ENCODE results near the gene MDP1.

Gene MDP1

DNA sequence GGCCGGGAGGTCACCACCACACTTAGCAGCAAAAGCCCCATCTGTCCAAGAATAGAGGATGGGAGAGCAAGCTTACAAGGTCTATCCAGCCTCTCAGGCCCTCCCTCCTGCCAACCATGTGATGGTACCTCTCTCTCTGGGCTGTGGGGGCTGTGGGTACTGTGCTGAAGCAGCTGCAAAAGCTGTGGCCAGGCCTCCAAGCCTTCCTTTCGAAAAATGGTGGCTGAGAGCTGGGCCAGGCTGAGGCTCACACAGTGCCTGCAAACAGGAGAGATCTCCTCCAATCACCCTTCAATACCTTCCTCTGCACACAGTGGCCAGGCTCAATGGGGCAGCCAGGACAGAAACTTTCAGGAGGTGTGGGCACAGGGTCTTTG is 28.3 kb downstream of the MDP1 start:
- Histone ChIP-seq H3K4me3 (IDR thresholded peaks at IDR 0.05; ENCODE audit: insufficient read depth, low read depth, low read length) (no peak overlapping the region), H3K4me1 (ENCODE audit: low read depth, poor library complexity, severe bottlenecking) (peaks cover 14% of the 10 kb centered on the region), H3K27me3 (ENCODE audit: insufficient read depth, low read depth) (no peaks in the 10 kb centered on the region), H3K79me2 (ENCODE audit: insufficient read depth, low read depth) (peaks cover 7% of the 10 kb centered on the region; the same call in 1 of the 2 replicates), H3K4me2 (peak overlapping the region; percentile 60; the same call in 1 of the 2 replicates), H2AFZ (ENCODE audit: low read depth) (no peak overlapping the region), H3K9ac (peak overlapping the region; percentile 67; the same call in 1 of the 2 replicates), H3K27ac (peak overlapping the region; percentile 70; the same call in 1 of the 2 replicates), H3K36me3 (ENCODE audit: insufficient read depth) (no peaks in the 10 kb centered on the region), H4K20me1 (ENCODE audit: insufficient read depth) (no peaks in the 10 kb centered on the region)
- TF ChIP-seq, protein P1, sequence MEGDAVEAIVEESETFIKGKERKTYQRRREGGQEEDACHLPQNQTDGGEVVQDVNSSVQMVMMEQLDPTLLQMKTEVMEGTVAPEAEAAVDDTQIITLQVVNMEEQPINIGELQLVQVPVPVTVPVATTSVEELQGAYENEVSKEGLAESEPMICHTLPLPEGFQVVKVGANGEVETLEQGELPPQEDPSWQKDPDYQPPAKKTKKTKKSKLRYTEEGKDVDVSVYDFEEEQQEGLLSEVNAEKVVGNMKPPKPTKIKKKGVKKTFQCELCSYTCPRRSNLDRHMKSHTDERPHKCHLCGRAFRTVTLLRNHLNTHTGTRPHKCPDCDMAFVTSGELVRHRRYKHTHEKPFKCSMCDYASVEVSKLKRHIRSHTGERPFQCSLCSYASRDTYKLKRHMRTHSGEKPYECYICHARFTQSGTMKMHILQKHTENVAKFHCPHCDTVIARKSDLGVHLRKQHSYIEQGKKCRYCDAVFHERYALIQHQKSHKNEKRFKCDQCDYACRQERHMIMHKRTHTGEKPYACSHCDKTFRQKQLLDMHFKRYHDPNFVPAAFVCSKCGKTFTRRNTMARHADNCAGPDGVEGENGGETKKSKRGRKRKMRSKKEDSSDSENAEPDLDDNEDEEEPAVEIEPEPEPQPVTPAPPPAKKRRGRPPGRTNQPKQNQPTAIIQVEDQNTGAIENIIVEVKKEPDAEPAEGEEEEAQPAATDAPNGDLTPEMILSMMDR (conservative IDR thresholded peaks at IDR 0.05; ENCODE audit: low read depth, low read length) = no peak

DNA sequence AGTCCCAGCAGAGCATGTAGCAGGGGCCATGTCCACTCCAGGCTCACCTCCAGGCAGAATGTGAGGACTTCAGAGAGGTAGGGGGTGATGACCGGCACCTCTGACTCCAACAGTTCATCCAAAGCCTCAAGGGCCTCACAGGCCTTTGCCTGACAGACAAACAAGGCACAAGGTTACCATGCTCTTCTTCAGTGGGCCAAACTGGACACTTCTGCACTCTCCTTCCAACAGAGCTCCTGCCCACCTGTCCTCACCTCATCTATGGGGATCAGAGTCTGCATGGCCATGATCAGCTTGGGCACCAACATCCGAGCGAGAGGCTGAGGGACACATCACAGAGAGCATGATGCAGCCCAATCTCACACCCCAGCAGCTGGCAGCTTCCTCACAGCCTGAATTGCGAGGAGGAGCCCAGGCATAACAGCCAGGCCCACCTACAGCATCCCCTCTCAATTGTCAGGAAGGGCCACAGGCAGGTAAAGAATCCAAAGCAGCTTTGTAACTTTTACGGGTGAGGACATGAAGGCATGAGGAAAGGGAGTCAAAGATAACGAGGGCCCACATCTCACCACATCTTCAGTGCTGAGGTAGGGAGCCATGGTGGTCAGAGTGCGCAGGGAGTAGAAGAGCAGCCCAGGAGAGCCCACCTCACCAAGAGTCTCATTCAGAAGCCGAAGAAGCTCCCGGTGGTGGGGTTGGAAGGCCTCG is 28.9 kb downstream of the MDP1 start:
- H2AFZ ChIP-seq (ENCODE audit: low read depth) = no peak overlapping the region
- no peaks in the 10 kb centered on the region for H3K27me3 ChIP-seq (ENCODE audit: insufficient read depth, low read depth)
- no peak overlapping the region for H3K9ac ChIP-seq
- peaks cover 7% of the 10 kb centered on the region; the same call in 1 of the 2 replicates for H3K79me2 ChIP-seq (ENCODE audit: insufficient read depth, low read depth)
- peaks cover 14% of the 10 kb centered on the region for H3K4me1 ChIP-seq (ENCODE audit: low read depth, poor library complexity, severe bottlenecking)
- H3K4me3 ChIP-seq (IDR thresholded peaks at IDR 0.05; ENCODE audit: insufficient read depth, low read depth, low read length) = no peak overlapping the region
- TF ChIP-seq, protein P1 (conservative IDR thresholded peaks at IDR 0.05; ENCODE audit: low read depth, low read length) = no peak
- H3K4me2 ChIP-seq = peak overlapping the region; percentile 60; the same call in 1 of the 2 replicates
- no peaks in the 10 kb centered on the region for H4K20me1 ChIP-seq (ENCODE audit: insufficient read depth)
- no peaks in the 10 kb centered on the region for H3K36me3 ChIP-seq (ENCODE audit: insufficient read depth)
- H3K27ac ChIP-seq = no peak overlapping the region

- Histone ChIP-seq H3K79me2 (ENCODE audit: insufficient read depth, low read depth) (peaks cover 7% of the 10 kb centered on the region; the same call in 1 of the 2 replicates), H3K36me3 (ENCODE audit: insufficient read depth) (no peaks in the 10 kb centered on the region), H3K4me1 (ENCODE audit: low read depth, poor library complexity, severe bottlenecking) (peaks cover 14% of the 10 kb centered on the region), H4K20me1 (ENCODE audit: insufficient read depth) (no peaks in the 10 kb centered on the region), H2AFZ (ENCODE audit: low read depth) (no peak overlapping the region), H3K4me2 (no peak overlapping the region), H3K27ac (no peak overlapping the region), H3K27me3 (ENCODE audit: insufficient read depth, low read depth) (no peaks in the 10 kb centered on the region), H3K4me3 (IDR thresholded peaks at IDR 0.05; ENCODE audit: insufficient read depth, low read depth, low read length) (no peak overlapping the region), H3K9ac (no peak overlapping the region)
- TF ChIP-seq, protein P1 (conservative IDR thresholded peaks at IDR 0.05; ENCODE audit: low read depth, low read length) = no peak
Observed at GRCh38 chr14:24185741-24186140, 30.1 kb downstream of the MDP1 start.

- H3K79me2 ChIP-seq (ENCODE audit: insufficient read depth, low read depth) = peaks cover 7% of the 10 kb centered on the region; the same call in 1 of the 2 replicates
- no peak overlapping the region for H3K27ac ChIP-seq
- H4K20me1 ChIP-seq (ENCODE audit: insufficient read depth) = no peaks in the 10 kb centered on the region
- no peak overlapping the region for H3K4me3 ChIP-seq (IDR thresholded peaks at IDR 0.05; ENCODE audit: insufficient read depth, low read depth, low read length)
- H3K4me2 ChIP-seq = no peak overlapping the region
- TF ChIP-seq, protein P1 (conservative IDR thresholded peaks at IDR 0.05; ENCODE audit: low read depth, low read length) = no peak
- no peak overlapping the region for H2AFZ ChIP-seq (ENCODE audit: low read depth)
- H3K36me3 ChIP-seq (ENCODE audit: insufficient read depth) = no peaks in the 10 kb centered on the region
- H3K4me1 ChIP-seq (ENCODE audit: low read depth, poor library complexity, severe bottlenecking) = peaks cover 14% of the 10 kb centered on the region
- H3K27me3 ChIP-seq (ENCODE audit: insufficient read depth, low read depth) = no peaks in the 10 kb centered on the region
- no peak overlapping the region for H3K9ac ChIP-seq
Observed at GRCh38 chr14:24185026-24185425, 30.8 kb downstream of the MDP1 start.

All from KMS-11 (cell line).